NCI-H1417 treated with DMSO at 0.1 percent for 48 hours (cell line): ENCODE measurements around the gene TCP11.
"Not testable (repeated sequence)": the region's sequence is repeated elsewhere in the genome, so short reads cannot be mapped to it uniquely, and the experiment has no call there.

Experiments
- DNase-seq: peaks from one replicate; lab custom pipeline; 2025; lab: John Stamatoyannopoulos, UW

Gene TCP11

DNA sequence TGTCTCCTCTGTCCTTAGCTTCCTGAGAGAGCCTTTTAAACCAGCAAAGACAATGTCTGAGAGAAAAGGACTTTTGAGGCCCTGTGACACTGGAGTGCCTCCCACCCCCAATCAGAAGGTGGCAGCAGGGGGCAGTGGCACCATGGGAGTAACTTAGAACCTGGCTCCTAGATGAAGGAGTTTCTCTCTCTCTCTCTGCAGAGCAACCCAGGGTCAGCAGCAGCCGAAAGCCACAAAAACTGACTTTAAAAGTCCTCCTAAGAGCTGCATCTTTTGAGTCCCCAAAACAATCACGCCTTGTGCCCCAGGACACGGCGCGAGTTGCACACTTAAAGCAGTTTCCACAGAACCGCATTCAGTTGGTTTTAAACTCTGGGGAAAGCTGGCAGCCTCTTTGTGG is 5.3 kb upstream of the TCP11 start:
- DNase-seq: no peak

DNA sequence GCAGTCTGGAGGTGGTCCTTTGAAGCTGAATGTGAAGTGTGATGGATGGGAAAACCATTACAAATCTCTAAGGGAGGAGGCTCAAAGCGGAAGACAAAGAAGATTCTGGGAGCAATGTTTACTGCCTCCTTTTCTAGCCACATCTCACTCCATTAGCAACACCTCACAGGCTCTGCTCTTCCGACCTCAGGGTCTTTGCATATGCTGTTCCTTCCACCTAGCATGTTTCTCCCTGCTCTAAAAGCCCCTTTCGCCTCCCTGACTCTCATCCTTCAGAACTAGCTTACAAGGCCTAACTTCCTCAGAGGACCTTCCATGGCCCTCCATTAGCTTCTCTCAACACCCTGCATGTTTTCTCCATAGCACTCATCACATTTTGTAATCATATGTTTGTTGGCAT is 4.6 kb upstream of the TCP11 start:
- DNase-seq: no peak

DNA sequence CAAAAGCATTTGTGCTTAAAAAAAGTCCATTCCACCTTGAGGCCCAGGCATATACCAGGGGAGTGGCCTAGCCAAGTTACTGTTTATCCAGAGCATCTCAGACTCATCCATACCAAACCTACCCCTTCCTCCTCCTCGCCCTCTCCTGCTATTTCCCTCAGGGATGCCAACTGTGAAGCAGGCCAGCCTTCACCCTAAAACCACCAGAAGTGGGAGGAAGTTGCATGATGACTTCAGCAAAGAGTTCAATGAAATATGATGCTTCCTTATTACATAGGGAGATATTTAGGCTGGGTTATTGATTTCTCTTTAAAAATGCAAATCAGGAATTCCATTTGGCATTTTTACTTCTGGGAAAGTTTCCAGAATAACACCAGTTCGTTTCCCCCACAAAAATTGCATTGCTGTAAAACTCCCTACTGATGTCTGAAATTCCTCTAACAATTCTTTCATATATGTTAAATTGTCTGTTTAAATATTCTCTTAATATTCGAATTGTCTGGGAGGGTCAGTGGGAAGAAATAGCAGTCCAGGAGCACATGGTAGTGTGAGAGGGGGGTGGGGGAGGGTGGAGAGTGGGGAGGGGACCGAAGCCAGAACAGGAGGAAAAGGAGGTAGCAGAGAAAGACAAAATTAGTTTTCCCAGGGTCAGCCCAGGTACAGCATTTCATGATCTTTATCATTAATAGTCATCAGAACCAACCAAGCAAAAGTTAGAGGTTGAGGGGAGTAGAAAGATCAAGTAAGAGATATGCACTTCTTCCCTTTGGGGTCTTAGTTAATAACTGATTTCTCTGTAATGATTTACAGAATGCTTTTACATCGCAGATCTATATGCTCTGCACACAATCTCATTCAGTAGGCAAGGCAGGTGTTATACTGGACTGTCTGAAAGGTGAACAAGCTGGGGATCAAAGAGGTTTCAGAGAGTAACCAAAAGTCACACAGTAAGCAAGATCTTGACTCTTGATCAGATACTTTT is 1.7 kb upstream of the TCP11 start:
- DNase-seq: no peak

DNA sequence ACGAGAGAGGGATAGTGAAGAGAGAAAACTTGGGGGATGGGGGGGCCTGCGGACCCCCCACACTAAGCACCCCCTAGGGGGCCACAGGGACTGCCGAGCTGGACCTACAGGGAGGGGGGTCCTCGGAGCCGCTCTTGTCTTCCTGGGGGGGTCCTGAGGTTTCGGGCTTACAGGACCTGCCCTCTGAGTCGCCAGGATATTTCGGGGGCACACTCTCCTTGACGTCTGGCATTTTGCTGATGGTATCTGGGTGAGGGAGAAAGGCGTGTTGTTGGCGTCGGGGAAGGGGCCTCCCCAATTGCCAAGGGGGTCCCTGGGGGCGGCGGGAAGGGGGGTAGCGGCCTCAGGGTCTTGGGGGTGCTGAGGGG is 516 bp downstream of the TCP11 start:
- DNase-seq: no peak

DNA sequence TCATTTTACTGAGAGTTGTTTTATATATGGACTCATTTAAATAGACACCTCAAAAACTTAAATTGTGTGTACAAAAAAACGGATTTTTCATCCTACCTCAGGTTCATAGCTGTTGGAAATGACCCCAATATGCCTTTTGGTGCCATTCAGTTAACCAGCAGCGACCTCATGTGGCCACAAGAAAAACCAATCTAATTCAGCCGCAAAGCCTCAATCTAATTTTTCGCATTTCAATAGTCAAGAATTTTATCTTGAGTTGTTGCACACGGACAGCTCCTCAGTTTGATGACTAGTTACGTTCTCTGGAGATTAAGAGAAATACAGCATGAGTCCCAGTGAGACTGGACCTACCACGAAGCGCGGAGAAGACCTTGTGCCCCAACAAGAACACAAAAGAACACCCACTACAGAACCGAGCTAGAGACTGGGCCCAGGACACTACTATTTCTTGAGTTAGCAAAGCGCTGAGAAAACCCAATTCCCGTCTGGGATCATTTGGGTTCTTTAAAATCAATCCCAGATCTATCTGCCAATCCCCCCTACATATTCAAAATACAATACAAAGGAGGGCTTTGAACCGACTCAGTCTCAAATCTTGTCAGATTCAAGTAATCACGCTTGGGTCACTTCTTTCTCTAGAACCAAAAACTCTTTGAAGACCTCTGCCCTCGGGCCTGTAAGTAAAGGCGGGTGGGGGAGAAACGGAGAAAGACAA is 1.1 kb downstream of the TCP11 start:
- DNase-seq: peak; percentile 36

DNA sequence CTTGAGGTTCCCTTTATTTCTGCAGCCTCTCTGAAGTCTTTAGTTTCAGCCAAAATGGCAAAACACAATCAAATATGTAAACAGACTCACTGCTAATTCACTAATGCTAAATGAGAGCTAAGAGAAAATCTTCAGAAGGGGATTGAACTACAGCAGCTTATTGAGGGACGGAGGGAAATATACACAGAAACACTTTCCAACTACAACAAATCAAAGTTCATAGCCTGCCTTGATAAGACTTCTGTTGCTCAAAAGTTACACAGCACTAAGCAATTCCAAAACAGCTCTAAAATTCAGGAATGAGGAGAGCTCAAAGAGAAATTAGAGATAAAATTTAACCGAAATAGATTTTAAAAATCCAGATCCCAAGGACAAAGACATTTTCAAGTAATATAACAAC is 1.7 kb downstream of the TCP11 start:
- no peak for DNase-seq

DNA sequence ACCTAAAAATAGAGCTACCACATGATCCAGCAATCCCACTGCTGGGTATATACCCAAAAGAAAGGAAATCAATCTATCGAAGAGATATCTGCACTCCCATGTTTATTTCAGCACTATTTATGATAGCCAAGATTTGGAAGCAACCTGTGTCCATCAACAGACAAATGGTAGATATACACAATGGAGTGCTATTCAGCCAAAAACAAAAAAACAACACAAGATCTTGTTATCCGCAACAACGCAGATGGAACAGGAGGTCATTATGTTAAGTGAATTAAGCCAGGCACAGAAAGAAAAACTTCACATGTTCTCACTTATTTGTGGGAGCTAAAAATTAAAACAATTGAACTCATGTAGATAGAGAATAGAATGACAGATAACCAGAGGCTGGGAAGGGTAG is 2.9 kb downstream of the TCP11 start:
- DNase-seq: not testable (repeated sequence)

DNA sequence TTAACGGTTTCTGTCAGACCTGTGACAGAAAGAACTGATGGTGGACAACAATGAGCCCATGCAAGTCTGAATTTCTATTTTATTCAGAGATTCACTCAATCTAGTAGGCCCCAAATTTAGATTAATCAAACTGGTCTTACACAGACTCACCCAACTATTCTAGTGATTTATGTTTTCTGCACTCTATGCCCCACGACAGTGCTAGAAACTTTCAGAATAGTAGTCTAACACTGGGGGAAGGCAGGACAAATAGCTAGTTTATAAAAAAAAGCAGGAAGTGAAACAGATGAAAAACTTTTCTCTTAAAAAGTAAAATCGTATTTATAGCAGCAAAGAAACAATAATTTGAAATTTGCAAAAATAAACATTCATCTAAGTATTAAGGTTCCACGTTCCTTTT is 5.0 kb downstream of the TCP11 start:
- DNase-seq: no peak

DNA sequence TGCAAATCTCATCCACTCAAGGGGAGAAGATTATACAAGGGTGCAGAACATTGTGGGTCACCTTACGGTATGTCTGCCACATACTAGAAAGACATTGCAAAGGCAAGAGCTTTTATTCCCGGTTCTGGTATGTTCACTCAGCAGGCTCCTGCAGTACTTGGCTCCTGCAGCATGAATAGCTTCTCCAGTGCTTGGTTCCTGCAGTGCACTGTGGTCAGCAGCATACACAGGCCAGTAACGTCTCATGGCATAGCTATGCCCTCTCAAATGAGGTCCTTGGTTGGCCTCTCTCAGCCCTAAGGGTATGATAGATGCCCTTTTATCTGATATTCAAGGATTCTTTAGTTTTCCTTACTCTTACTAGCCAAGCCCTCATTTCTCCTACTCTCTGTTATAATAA is 12.6 kb downstream of the TCP11 start:
- no peak for DNase-seq

DNA sequence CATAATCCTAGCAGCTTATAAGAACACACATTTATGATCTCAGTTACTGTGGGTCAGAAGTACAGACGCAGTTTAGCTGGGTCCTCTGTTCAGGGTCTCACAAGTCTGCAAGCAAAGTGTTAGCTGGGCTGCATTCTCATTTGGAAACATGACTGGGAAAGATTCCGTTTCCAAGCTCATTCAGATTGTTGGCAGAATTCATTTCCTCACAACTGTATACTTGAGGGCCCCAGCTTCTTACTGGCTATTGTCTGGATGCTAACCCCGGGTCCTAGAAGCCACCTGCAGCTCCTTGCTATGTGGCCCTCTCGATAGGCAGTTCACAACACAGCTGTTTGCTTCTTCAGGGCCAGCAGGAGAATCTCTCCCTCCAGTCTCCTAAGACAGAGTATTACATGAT is 13.1 kb downstream of the TCP11 start:
- no peak for DNase-seq

DNA sequence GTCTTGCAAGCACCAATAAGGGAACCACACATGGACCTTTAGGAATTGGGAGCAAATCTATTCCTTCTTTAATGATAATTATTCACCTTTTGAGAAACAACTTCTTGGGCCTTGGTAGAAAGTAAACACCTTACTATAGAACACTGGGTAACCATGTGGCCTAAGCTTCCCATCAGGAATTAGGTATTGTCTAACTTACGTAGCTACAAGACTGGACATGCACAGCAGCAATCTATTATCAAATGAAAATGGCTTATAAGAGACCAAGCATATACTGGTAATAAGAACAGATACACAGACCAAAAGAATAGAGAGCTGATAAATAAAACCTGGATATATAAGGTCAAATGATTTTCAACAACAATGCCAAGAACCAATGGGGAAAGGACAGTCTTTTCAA is 16.8 kb downstream of the TCP11 start:
- no peak for DNase-seq

DNA sequence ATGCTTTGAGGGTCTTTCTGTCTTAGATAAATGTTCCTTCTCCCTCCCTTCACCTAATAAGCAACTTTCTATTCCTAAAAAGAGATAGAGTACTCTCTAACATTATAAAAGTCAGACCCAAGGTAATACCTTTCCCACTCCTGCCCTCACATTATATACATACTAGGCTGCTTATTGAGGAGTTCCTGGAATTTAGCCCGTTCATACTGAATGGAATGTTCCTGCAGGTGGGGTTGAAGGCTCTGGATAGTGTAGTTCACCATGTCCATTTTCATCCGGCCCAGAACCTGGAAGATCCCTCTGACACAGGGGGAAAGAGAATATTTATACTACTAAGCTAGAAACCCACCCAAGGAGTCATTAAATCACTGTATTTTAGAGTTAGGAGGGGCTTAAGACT is 20.4 kb downstream of the TCP11 start:
- no peak for DNase-seq

DNA sequence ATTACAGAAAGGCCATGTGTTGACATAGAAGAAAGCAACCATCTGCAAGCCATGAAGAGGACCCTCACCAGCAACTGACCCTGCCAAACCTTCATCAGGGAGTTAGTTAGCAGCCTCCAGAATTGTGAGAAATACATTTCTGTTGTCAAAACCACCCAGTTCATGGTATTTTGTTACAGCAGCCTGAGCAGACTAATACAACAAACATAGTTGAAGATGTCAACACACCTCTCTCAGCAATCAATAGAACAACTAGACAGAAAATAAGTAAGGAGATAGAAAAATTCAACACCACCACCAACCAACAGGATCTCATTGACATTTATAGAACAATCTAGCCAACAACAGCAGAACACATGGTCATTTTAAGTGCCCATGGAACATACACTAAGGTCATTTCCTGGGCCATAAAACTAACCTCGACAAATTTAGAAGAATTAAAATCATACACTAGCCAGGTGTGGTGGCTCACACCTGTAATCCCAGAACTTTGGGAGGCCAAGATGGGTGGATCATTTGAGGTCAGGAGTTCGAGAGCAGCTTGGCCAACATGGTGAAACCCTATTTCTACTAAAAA is 32.7 kb downstream of the TCP11 start:
- no peak for DNase-seq

DNA sequence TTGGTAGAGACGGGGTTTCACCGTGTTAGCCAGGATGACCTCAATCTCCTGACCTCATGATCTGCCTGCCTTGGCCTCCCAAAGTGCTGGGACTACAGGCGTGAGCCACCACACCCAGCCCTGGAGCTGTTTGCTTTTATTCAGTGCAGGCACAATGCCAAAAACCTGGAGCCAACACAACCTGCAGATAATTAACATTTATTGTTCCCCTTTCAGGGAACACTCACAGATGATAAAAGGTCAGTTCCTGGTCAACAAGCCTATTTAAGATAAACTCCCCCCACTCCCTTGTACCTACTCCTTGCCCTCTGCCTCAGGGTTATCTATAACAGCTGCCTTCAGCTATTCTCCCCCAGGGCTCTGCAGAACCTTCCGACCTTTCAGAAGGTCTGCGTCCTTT is 33.4 kb downstream of the TCP11 start:
- DNase-seq: not testable (repeated sequence)

DNA sequence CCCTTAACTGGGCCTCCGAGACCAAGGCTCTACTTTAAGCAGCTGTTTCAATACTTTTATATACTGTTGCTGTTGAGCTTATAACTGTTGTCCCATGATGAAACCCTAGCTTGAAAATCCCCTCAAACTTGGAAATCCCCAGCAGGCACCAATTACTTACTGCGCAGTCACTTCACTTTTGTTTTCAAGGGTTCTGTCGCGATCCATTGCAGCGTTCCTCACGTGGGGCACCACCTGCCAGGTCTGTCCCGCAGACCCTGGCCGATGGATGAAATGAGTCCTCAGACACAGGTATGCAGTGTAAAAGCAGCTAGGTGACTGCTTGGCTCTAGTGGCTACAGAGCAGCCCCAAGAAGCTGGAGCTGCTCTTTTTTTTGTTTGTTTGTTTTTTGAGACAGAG is 33.9 kb downstream of the TCP11 start:
- DNase-seq: not testable (repeated sequence)

DNA sequence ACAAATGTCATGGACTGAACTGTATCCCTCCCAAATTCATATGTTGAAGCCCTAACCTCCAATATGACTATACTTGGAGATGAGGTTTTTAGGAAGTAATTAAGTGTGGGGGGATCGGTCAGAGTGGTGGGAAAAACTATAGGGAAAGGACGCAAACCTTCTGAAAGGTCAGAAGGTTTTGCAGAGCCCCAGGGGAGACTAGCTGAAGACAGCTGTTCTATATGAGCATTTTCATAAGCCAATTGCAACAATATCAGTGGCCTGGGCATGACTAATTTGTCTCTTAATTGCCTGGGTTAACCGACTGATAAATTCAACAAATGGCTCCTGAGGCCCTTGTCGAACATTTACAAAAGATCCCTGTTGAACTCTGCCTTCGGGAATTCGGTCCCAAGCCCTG is 35.1 kb downstream of the TCP11 start:
- not testable (repeated sequence) for DNase-seq

DNA sequence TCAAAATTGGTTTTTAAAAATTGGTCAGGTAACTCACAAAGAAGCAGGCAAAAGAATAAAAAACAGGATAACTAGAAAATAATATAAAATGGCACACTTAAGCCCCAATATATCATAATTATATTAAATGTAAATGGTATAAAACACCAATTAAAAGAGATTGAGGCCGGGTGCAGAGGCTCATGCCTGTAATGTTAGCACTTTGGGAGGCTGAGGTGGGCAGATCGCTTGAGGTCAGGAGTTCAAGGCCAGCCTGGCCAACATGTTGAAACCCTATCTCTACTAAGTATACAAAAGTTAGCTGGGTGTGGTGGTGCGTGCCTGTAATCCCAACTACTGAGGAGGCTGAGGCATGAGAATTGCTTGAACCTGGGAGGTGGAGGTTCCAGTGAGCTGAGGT is 36.1 kb downstream of the TCP11 start:
- no peak for DNase-seq

DNA sequence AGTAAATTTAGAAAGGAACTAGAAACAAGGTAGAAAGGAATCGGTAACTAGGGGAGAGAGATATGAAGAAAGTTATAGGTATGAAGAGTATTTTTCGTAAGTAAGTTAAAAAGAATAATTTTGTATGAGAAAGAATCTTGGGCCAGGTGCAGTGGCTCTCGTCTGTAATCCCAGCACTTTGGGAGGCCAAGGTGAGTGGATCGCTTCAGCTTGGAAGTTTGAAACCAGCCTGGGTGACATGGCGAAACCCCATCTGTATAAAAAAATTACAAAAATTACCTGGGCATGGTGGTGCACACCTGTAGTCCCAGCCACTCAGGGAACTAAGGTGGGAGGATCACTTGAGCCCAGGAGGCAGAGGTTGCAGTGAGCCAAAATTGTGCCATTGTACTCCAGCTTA is 42.0 kb downstream of the TCP11 start:
- no peak for DNase-seq

DNA sequence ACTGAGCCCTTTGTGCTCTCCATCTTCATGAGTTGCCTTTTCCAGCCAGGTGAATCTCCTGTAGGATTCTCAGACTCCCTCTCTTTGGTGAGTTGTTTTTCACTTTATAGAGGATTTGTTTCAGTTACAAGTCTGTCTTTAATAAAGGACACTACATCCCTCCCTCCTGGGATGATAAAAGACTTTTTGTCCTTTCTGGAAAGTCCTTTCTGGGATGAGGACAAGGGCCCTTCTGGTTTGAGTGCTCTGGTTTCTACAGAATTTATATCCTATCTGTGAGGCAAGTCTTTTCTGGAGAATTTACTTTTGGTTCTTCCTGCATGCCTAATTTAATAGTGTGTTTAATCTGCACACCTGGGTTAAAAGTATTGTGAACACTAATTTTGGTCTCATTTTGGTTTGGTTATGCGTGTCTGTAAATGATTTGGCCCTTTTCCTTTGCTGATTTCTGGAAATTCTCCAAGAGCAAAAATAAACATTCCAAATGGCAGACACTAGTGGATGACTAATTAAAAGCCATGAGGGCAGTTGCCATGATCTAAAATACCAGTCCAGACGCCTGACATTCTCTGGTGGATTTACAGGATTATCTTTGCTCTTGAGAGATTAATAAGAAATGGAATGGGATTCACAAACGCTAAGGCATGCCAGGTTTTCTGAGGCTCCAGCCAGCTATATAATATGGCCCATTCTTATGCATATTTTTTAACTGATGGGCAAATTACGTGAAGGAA is 44.8 kb downstream of the TCP11 start:
- no peak for DNase-seq

DNA sequence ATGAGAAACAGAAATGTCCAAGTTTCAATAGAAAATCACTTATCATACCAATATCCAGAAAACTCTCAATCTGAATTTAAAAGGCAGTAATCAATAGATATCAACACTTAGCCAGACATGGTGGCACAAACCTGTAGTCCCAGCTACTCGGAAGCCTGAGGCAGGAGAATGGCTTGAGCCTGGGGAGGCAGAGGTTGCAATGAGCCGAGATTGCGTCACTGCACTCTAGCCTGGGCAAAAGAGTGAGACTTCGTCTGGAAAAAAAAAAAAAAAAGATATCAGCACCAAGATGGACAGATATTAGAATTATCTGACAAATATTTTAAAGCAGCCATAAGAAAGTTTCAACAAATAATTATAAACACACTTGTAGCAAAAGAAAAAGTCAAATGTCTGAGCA is 47.0 kb downstream of the TCP11 start:
- no peak for DNase-seq

DNA sequence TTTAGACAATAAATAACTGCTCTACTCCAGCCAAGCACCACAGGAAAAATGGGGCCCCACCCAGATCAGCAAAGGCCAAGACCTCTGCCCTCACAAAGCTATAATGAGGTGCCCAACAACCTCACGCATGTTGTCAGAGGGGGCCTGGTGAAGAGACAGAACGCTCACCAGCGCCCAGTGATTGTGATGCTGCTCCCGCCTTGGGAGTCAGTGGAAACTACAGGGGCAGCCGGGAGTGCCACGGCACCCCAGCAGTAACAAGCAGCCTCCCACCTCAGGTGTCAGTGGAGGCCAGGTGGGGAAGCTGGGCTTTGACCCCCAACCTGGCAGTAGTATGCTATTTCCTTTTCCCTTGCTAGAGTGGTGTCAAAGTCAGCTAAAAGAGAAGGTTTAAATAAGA is 47.4 kb downstream of the TCP11 start:
- DNase-seq: no peak

DNA sequence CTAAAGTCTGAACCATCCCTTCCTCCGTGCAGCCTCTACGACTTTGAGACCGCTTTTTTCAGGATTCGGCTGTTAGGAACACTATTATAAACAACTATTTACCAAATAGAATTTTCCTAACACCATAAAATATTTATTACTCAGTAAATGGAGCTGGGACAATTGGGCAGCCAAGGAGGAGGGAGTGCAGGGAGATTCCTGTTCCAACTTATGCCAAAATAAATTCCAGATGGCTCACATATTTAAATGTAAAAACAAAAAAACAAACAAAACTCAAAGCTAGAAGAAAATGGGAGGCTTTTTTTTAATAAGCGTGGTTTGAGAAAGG is 48.1 kb downstream of the TCP11 start:
- DNase-seq: no peak
